22Rv1 (cell line): ENCODE data around the gene KRT5.

Source experiments
- H3K27ac ChIP-seq: fragments of 450-650 bp; 2 replicates; pipeline ENCODE4 v1.5.1; 2017
- CTCF ChIP-seq: fragments of 450-650 bp; IDR thresholded peaks from 2 replicates; pipeline ENCODE4 v1.5.1; 2017; ENCODE audit warnings: mild to moderate bottlenecking
- ZFX ChIP-seq: fragments of 450-650 bp; IDR thresholded peaks from 2 replicates; pipeline ENCODE4 v1.6.1; 2017; ENCODE audit warnings: antibody characterized with exemption, borderline replicate concordance

Gene KRT5

GRCh38 chr12:52518574-52519386 is 1.4 kb downstream of the KRT5 start:
- H3K27ac ChIP-seq, result no peak overlapping the region
- TF ChIP-seq CTCF (no peak), ZFX (no peak)

- TF ChIP-seq ZFX (no peak), CTCF (no peak)
- H3K27ac ChIP-seq, result no peak overlapping the region
Measured at GRCh38 chr12:52517888-52518287, 2.3 kb downstream of the KRT5 start.

- H3K27ac ChIP-seq, result no peak overlapping the region
- TF ChIP-seq CTCF, result no peak
- no peak for TF ChIP-seq ZFX
Measured at GRCh38 chr12:52517005-52517835, 3.0 kb downstream of the KRT5 start.

- H3K27ac ChIP-seq, result no peak overlapping the region
Measured at GRCh38 chr12:52515927-52516831, 4.0 kb downstream of the KRT5 start.

GRCh38 chr12:52515319-52515646 is 4.9 kb downstream of the KRT5 start:
- H3K27ac ChIP-seq, result no peak overlapping the region
- no peak for TF ChIP-seq CTCF
- TF ChIP-seq ZFX, result no peak

More at GRCh38 chr12:52515927-52516831, 4.0 kb downstream of the KRT5 start:
- TF ChIP-seq CTCF (no peak), ZFX (no peak)

- TF ChIP-seq ZFX (no peak), CTCF (no peak)
- H3K27ac ChIP-seq, result no peak overlapping the region
Measured at GRCh38 chr12:52514471-52515318, 5.5 kb downstream of the KRT5 start.
